ENCODE data around the gene ENTHD1. TPM values are rescaled to one million over a fixed set of nuclear protein-coding genes. Genes with fewer than 3 reads are reported as not detected.
A peak's percentile ranks its signal among the peaks of the same experiment; 100 is the strongest.
"Not testable (repeated sequence)": the region's sequence is repeated elsewhere in the genome, so short reads cannot be mapped to it uniquely, and the experiment has no call there.

The ENTHD1 gene
- total RNA-seq, 1 donor from 2014 or later = not detected

DNA sequence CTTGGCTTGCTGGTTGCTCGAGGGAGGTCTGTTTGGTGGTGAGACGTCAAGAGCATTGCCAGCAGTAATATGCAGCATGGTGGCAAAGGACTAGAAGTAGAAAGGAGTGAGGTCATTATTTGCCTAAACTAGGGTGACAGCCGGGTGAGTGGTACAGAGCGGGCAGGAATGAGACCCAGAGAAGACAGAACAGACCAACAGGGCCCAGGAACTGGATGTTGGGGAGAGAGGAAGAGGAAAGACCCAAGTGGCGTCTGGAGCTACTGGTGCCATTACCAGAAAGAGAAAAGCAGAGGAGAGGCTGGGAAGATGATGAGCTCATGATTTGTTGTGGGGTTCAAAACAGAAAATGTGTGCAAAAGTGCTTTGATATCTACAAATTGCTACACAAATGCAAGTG lies 158.7 kb downstream of the ENTHD1 start:
- Histone ChIP-seq H3K4me3 (no peak overlapping the region), H4K20me1 (ENCODE audit: low read depth) (no peaks in the 10 kb centered on the region), H3K4me2 (no peak overlapping the region), H2AFZ (replicated peaks) (no peak overlapping the region), H3F3A (ENCODE audit: low read depth) (no peaks in the 10 kb centered on the region), H3K9me3 (ENCODE audit: low read depth) (no peaks in the 10 kb centered on the region), H3K79me2 (ENCODE audit: low read depth) (no peaks in the 10 kb centered on the region), H3K27me3 (no peaks in the 10 kb centered on the region), H3K4me1 (peaks cover 9% of the 10 kb centered on the region), H3K36me3 (no peaks in the 10 kb centered on the region), H3K27ac (no peak overlapping the region), H3K9ac (no peak overlapping the region)
- DNase-seq (ENCODE audit: low spot score) = no peak
- Mint-ChIP-seq H3K27ac (no peak overlapping the region), H3K36me3 (no peaks in the 10 kb centered on the region), H3K27me3 (ENCODE audit: insufficient read depth, low read depth) (peaks cover 2% of the 10 kb centered on the region), H3K4me3 (no peak overlapping the region), H3K4me1 (peaks cover 14% of the 10 kb centered on the region), H3K9me3 (no peaks in the 10 kb centered on the region)
- TF ChIP-seq EZH2 (IDR thresholded peaks at IDR 0.05) (no peak), EZH2phosphoT487 (IDR thresholded peaks at IDR 0.05) (no peak)
- TF ChIP-seq, protein P1, sequence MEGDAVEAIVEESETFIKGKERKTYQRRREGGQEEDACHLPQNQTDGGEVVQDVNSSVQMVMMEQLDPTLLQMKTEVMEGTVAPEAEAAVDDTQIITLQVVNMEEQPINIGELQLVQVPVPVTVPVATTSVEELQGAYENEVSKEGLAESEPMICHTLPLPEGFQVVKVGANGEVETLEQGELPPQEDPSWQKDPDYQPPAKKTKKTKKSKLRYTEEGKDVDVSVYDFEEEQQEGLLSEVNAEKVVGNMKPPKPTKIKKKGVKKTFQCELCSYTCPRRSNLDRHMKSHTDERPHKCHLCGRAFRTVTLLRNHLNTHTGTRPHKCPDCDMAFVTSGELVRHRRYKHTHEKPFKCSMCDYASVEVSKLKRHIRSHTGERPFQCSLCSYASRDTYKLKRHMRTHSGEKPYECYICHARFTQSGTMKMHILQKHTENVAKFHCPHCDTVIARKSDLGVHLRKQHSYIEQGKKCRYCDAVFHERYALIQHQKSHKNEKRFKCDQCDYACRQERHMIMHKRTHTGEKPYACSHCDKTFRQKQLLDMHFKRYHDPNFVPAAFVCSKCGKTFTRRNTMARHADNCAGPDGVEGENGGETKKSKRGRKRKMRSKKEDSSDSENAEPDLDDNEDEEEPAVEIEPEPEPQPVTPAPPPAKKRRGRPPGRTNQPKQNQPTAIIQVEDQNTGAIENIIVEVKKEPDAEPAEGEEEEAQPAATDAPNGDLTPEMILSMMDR (IDR thresholded peaks at IDR 0.05) = no peak

DNA sequence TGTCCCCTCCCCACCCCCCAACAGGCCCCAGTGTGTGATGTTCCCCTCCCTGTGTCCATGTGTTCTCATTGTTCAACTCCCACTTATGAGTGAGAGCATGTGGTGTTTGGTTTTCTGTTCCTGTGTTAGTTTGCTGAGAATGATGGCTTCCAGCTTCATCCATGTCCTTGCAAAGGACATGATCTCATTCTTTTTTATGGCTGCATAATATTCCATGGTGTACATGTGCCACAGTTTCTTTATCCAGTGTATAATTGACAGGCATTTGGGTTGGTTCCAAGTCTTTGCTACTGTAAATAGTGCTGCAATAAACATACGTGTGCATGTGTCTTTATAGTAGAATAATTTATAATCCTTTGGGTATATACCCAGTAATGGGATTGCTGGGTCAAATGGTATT lies 159.5 kb downstream of the ENTHD1 start:
- H2AFZ ChIP-seq (replicated peaks); H4K20me1 ChIP-seq (ENCODE audit: low read depth); H3K4me3 ChIP-seq; H3K27me3 Mint-ChIP-seq (ENCODE audit: insufficient read depth, low read depth); H3K27ac ChIP-seq; H3K79me2 ChIP-seq (ENCODE audit: low read depth); H3K36me3 ChIP-seq; H3K27ac Mint-ChIP-seq; H3K4me1 ChIP-seq; H3K9me3 ChIP-seq (ENCODE audit: low read depth); H3K4me3 Mint-ChIP-seq; H3K9ac ChIP-seq; H3K27me3 ChIP-seq; H3K4me2 ChIP-seq; DNase-seq (ENCODE audit: low spot score); H3K9me3 Mint-ChIP-seq; H3K36me3 Mint-ChIP-seq; H3F3A ChIP-seq (ENCODE audit: low read depth): not testable (repeated sequence)
- H3K4me1 Mint-ChIP-seq = peaks cover 14% of the 10 kb centered on the region

DNA sequence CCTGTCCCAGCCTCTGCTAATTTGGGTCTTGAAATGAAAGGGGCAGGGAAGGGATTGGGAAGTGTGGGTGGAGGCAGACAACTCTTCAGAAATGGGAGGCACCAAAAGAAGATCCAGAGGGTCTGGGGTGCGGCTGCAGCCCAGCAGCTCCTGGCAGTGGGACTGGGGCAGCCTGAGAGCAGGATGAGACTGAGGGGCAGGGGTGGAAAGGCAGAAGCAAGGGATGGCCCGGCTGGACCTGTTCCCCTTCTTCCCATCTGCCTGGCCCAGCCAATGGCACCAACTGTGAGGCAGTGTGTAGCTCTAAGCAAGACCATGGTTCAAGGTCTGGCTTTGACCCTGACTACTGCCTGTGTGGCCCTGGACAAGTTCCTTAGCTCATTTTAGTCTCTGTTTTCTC lies 160.4 kb downstream of the ENTHD1 start:
- TF ChIP-seq EZH2 (IDR thresholded peaks at IDR 0.05) (no peak), EZH2phosphoT487 (IDR thresholded peaks at IDR 0.05) (no peak)
- TF ChIP-seq, protein P1 (IDR thresholded peaks at IDR 0.05) = no peak
- no peak overlapping the region for H3K4me3 ChIP-seq
- H3K4me1 Mint-ChIP-seq = peaks cover 13% of the 10 kb centered on the region
- peaks cover 9% of the 10 kb centered on the region for H3K4me1 ChIP-seq
- DNase-seq (ENCODE audit: low spot score) = no peak
- H3K9ac ChIP-seq = no peak overlapping the region
- no peak overlapping the region for H3K4me2 ChIP-seq
- peaks cover 2% of the 10 kb centered on the region for H3K27me3 Mint-ChIP-seq (ENCODE audit: insufficient read depth, low read depth)
- no peak overlapping the region for H3K27ac ChIP-seq
- H3K9me3 Mint-ChIP-seq = no peaks in the 10 kb centered on the region
- no peak overlapping the region for H3K27ac Mint-ChIP-seq
- H3K36me3 ChIP-seq = no peaks in the 10 kb centered on the region
- H3K9me3 ChIP-seq (ENCODE audit: low read depth) = no peaks in the 10 kb centered on the region
- no peaks in the 10 kb centered on the region for H3K27me3 ChIP-seq
- no peaks in the 10 kb centered on the region for H4K20me1 ChIP-seq (ENCODE audit: low read depth)
- no peak overlapping the region for H3K4me3 Mint-ChIP-seq
- no peaks in the 10 kb centered on the region for H3K79me2 ChIP-seq (ENCODE audit: low read depth)
- no peak overlapping the region for H2AFZ ChIP-seq (replicated peaks)
- H3F3A ChIP-seq (ENCODE audit: low read depth) = no peaks in the 10 kb centered on the region
- H3K36me3 Mint-ChIP-seq = no peaks in the 10 kb centered on the region

DNA sequence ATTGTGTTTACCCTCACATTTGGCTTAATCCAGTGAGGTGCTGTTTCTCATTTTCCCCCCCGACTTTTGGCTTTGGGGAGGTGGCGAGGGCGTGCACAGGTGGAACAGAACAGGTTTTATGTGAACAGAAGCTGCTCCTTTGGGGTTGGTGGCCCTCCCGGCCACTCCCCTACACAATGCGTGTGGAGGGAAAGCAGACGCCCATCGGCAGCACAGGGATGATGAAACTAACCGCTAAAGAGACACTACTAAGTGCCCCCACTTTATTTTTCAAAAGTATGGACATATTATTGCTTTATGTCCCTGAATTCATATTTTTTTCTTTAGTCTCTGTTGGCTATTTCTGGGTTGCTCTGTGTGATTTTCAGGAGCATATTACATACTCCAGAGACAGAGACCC lies 160.9 kb downstream of the ENTHD1 start:
- Histone ChIP-seq H3K27ac (no peak overlapping the region), H3K4me1 (peaks cover 9% of the 10 kb centered on the region), H3K4me2 (no peak overlapping the region), H2AFZ (replicated peaks) (no peak overlapping the region), H3K36me3 (no peaks in the 10 kb centered on the region), H3K4me3 (no peak overlapping the region), H3K27me3 (no peaks in the 10 kb centered on the region), H3K79me2 (ENCODE audit: low read depth) (no peaks in the 10 kb centered on the region), H3F3A (ENCODE audit: low read depth) (no peaks in the 10 kb centered on the region), H3K9me3 (ENCODE audit: low read depth) (no peaks in the 10 kb centered on the region), H4K20me1 (ENCODE audit: low read depth) (no peaks in the 10 kb centered on the region), H3K9ac (no peak overlapping the region)
- TF ChIP-seq, protein P1 (IDR thresholded peaks at IDR 0.05) = no peak
- TF ChIP-seq EZH2phosphoT487 (IDR thresholded peaks at IDR 0.05) = no peak
- no peaks in the 10 kb centered on the region for H3K36me3 Mint-ChIP-seq
- peak overlapping the region; percentile 73 for H3K27ac Mint-ChIP-seq
- peaks cover 8% of the 10 kb centered on the region for H3K4me1 Mint-ChIP-seq
- H3K4me3 Mint-ChIP-seq = no peak overlapping the region
- H3K27me3 Mint-ChIP-seq (ENCODE audit: insufficient read depth, low read depth) = peaks cover 2% of the 10 kb centered on the region
- no peaks in the 10 kb centered on the region for H3K9me3 Mint-ChIP-seq
- DNase-seq (ENCODE audit: low spot score) = no peak

Measured in neural progenitor cell (in vitro differentiated cells).